22Rv1 (cell line): Measurements from ENCODE around the gene DNAH9.

ENCODE experiments used
- CTCF ChIP-seq: fragments of 450-650 bp; IDR thresholded peaks from 2 replicates; pipeline ENCODE4 v1.5.1; 2017; ENCODE audit warnings: mild to moderate bottlenecking
- ZFX ChIP-seq: fragments of 450-650 bp; IDR thresholded peaks from 2 replicates; pipeline ENCODE4 v1.6.1; 2017; ENCODE audit warnings: antibody characterized with exemption, borderline replicate concordance

- TF ChIP-seq CTCF (no peak), ZFX (no peak)
Measured at GRCh38 chr17:11900655-11901054, 302.4 kb downstream of the DNAH9 start.
